GM12878 (cell line): Measurements from ENCODE around the gene CHN2.

Source experiments
- ATF2 ChIP-seq: IDR thresholded peaks from 2 replicates; pipeline ENCODE4 v1.6.1; 2012; ENCODE audit warnings: low read length, inconsistent platforms
- BCLAF1 ChIP-seq: fragments of 450-650 bp; IDR thresholded peaks from 2 replicates; pipeline ENCODE4 v1.6.1; 2017; ENCODE audit warnings: antibody characterized with exemption, mild to moderate bottlenecking, moderate library complexity
- BHLHE40 ChIP-seq, 2 experiments: fragments of 450-650 bp in 1 of 2; IDR thresholded peaks; 2 replicates each; pipeline ENCODE4 v1.6.1; 2011 to 2017; ENCODE audit warnings: low read depth in 2 of 2, borderline replicate concordance in 1 of 2, improper control_type of control experiment in 1 of 2, low read length in 1 of 2, mild to moderate bottlenecking in 1 of 2
- CEBPZ ChIP-seq: fragments of 150-350 bp; IDR thresholded peaks from 2 replicates; pipeline ENCODE4 v1.6.1; 2016; ENCODE audit warnings: low read depth, low read length
- CTCF ChIP-seq, 3 experiments: IDR thresholded peaks in 2 of 3; conservative IDR thresholded peaks in 1 of 3; 2 replicates each; pipeline ENCODE4 v1.5.1; 2011; ENCODE audit warnings: low read depth in 3 of 3, low read length in 3 of 3, mild to moderate bottlenecking in 3 of 3, control low read depth in 2 of 3, moderate library complexity in 2 of 3, inconsistent platforms in 1 of 3, mixed read lengths in 1 of 3; ENCODE audit not compliant: control insufficient read depth in 2 of 3, insufficient read depth in 1 of 3; ENCODE audit errors: extremely low read depth in 1 of 3
- JUND ChIP-seq: IDR thresholded peaks from 2 replicates; pipeline ENCODE4 v1.6.1; 2012; ENCODE audit warnings: low read depth, mild to moderate bottlenecking, low read length, improper control_type of control experiment, moderate library complexity
- PAX8 ChIP-seq: fragments of 450-650 bp; IDR thresholded peaks from 2 replicates; pipeline ENCODE4 v1.6.1; 2017; ENCODE audit warnings: mild to moderate bottlenecking, moderate library complexity
- SUZ12 ChIP-seq: fragments of 200-600 bp; sonication (generic); IDR thresholded peaks from one replicate; pipeline ENCODE4 v1.6.1; 2018; ENCODE audit warnings: antibody characterized with exemption, mild to moderate bottlenecking; ENCODE audit not compliant: unreplicated experiment
- TAF1 ChIP-seq: IDR thresholded peaks from 2 replicates; pipeline ENCODE4 v1.6.1; 2011; ENCODE audit warnings: mild to moderate bottlenecking, low read depth, low read length, borderline replicate concordance
- TCF7 ChIP-seq: IDR thresholded peaks from 2 replicates; pipeline ENCODE4 v1.6.1; 2014; ENCODE audit warnings: antibody characterized with exemption, borderline replicate concordance
- YY1 ChIP-seq: IDR thresholded peaks from 2 replicates; pipeline ENCODE4 v1.6.1; 2011; ENCODE audit warnings: low read depth, mild to moderate bottlenecking, low read length

- no peak for TF ChIP-seq YY1
- no peak for TF ChIP-seq CTCF (IDR thresholded peaks at IDR 0.05 in 2 of 3, conservative IDR thresholded peaks at IDR 0.05 in 1 of 3; ENCODE audit: control insufficient read depth in 2 of 3, extremely low read depth in 1 of 3, insufficient read depth in 1 of 3, low read depth in 3 of 3, low read length in 3 of 3)
- TF ChIP-seq BCLAF1: no peak
- TF ChIP-seq BHLHE40 (IDR thresholded peaks at IDR 0.05; ENCODE audit: borderline replicate concordance in 1 of 2, low read depth in 2 of 2, low read length in 1 of 2): no peak
- TF ChIP-seq SUZ12: no peak
- TF ChIP-seq CEBPZ: no peak
- no peak for TF ChIP-seq TAF1
- no peak for TF ChIP-seq PAX8
- no peak for TF ChIP-seq JUND
- no peak for TF ChIP-seq TCF7
- TF ChIP-seq ATF2: no peak
Observed at GRCh38 chr7:29167721-29168120, 26.9 kb upstream of the CHN2 start.
